ENCODE measurements around the gene SLC8A3.

GRCh38 chr14:70027785-70028428 lies 160.8 kb downstream of the SLC8A3 start:
- TF ChIP-seq EZH2phosphoT487 (IDR thresholded peaks at IDR 0.05; ENCODE audit: borderline replicate concordance, low read depth, low read length): no peak
- TF ChIP-seq CTCF (conservative IDR thresholded peaks at IDR 0.05; ENCODE audit: low read length): peak; percentile 89
